NCI-H2107 treated with DMSO at 0.1 percent for 48 hours (cell line): ENCODE data around the gene INTS2.
"Not testable (repeated sequence)": the region's sequence is repeated elsewhere in the genome, so short reads cannot be mapped to it uniquely, and the experiment has no call there.

Experiments
- DNase-seq: peaks from one replicate; lab custom pipeline; 2025; ENCODE audit not compliant: unreplicated experiment; lab: John Stamatoyannopoulos, UW

Gene INTS2

GRCh38 chr17:61826198-61826597, 101.6 kb downstream of the INTS2 start:
- not testable (repeated sequence) for DNase-seq

DNA sequence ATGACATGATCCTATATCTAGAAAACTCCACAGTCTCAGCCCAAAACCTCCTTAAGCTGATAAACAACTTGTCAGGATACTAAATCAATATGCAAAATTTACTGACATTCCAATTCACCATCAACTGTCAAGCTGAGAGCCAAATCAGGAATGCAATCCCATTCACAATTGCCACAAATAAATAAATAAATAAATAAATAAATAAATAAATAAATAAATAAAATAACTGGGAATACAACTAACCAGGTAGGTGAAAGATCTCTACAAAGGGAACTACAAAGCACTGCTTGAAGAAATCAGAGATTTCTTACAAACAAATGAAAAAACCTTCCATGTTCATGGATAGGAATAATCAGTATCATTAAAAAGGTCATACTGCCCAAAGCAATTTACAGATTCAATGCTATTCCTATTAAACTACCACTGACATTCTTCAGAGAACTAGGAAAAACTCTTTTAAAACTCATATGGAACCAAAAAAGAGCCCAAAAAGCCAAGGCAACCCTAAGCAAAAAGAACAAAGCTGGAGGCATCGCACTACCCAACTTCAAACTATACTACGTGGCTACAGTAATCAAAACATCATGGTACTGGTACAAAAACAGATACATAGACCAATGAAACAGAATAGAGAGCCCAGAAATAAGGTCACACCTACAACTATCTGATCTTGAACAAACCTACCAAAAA, 102.2 kb downstream of the INTS2 start:
- DNase-seq, result no peak

- no peak for DNase-seq
Observed at GRCh38 chr17:61822326-61823285, 105.2 kb downstream of the INTS2 start.

- DNase-seq, result no peak
Observed at GRCh38 chr17:61821655-61822054, 106.1 kb downstream of the INTS2 start.

GRCh38 chr17:61819265-61819664, 108.5 kb downstream of the INTS2 start:
- not testable (repeated sequence) for DNase-seq

DNA sequence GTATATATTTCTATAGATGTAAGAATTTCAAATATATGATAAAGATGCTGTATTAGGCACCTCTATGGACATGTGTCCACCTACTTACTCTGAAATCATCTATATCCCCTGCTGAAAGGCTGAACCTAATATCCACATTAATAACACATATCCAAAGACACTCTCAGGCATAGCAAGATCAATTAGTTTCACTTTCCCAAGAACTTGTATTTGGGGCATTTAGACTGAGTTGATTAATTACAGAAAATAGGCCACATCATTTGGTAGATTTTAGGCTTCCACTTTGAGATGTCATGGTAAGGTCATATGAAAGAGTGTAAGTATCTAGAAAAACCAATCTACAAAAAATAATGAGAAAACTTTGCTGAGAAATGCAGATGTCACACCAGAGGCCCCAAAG, 109.6 kb downstream of the INTS2 start:
- no peak for DNase-seq

DNA sequence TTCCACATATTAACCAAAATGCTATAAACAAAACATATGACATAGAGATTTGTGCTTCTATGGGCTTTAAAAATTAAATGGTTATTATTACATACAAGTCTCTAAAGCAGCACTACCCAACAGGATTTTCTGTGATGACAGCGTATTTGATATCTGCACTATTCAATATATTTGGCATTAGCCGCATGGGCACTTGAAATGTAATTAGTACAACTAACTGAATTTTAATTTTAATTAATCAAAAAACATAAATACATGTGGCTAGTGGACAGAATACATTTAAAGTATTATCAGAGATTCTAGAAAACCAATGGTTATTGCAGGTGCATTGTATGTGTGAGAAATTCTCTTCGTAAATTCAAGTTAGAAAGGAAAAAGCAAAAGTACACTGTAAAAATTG, 110.3 kb downstream of the INTS2 start:
- DNase-seq, result no peak

DNA sequence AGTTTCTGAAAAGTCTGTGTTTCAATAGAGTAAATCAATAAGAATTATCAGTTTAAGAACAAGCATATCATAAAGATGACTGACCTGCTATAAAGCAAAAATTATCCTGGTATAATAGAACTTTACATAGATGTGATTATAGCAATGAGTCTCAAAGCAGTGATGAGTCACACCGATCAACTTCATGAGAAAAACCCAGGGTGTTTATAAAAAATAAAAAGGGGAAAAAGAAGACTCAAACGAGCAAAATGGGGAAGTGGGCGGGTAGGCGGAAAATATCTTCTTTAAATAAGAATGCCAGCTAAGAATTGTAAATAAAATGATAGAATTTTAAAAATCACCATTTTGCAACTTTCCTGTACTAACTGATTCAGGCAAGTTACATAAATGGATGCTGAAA, 111.2 kb downstream of the INTS2 start:
- no peak for DNase-seq

GRCh38 chr17:61815863-61816503, 111.8 kb downstream of the INTS2 start:
- peak; percentile 72 for DNase-seq
